ENCODE measurements around the gene GMPPA. TPM values are rescaled to one million over a fixed set of nuclear protein-coding genes. Genes with fewer than 3 reads are reported as not detected.

The GMPPA gene
- polyA plus RNA-seq, 1 donor (not counting 4 experiments of a cell fraction or from before 2014, with no cell fraction given): 50.6 TPM

DNA sequence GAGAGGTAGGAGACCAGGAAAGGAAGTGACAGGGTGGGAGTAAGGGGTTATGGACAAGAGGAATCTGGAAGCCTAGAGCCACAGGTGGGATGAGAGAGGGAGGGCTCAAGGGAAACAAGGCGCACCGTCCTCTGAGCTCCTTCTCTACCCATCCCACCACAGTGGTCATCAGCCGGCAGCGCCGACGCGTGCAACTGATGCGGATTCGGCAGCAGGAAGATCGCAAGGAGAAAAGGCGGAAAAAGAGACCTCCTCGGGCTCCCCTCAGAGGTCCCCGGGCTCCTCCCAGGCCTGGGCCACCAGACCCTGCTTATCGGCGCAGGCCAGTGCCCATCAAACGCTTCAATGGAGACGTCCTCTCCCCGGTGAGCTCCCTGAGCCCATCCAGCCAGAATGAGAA is 50.3 kb downstream of the GMPPA start:
- TF ChIP-seq, protein P1, sequence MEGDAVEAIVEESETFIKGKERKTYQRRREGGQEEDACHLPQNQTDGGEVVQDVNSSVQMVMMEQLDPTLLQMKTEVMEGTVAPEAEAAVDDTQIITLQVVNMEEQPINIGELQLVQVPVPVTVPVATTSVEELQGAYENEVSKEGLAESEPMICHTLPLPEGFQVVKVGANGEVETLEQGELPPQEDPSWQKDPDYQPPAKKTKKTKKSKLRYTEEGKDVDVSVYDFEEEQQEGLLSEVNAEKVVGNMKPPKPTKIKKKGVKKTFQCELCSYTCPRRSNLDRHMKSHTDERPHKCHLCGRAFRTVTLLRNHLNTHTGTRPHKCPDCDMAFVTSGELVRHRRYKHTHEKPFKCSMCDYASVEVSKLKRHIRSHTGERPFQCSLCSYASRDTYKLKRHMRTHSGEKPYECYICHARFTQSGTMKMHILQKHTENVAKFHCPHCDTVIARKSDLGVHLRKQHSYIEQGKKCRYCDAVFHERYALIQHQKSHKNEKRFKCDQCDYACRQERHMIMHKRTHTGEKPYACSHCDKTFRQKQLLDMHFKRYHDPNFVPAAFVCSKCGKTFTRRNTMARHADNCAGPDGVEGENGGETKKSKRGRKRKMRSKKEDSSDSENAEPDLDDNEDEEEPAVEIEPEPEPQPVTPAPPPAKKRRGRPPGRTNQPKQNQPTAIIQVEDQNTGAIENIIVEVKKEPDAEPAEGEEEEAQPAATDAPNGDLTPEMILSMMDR (optimal IDR thresholded peaks at IDR 0.05 in 1 of 3, IDR thresholded peaks at IDR 0.05 in 1 of 3, conservative IDR thresholded peaks at IDR 0.05 in 1 of 3; ENCODE audit: extremely low read depth in 1 of 3, insufficient read depth in 2 of 3, low read length in 3 of 3): no peak
- TF ChIP-seq EZH2 (IDR thresholded peaks at IDR 0.05; ENCODE audit: low read length): no peak
- FAIRE-seq (no peak), DNase-seq (ENCODE audit: low read depth, low spot score) (no peak)
- dilution Hi-C loops (cut with MboI; ENCODE audit: extremely low pct_ligation_motif_present, low sequenced_read_pairs): no loop called here
- H3K4me2 ChIP-seq (ENCODE audit: control insufficient read depth, extremely low read depth, insufficient read depth, low read depth, low read length): no peak overlapping the region
- H4K20me1 ChIP-seq (ENCODE audit: control insufficient read depth, extremely low read depth, insufficient read depth, low read length): no peaks in the 10 kb centered on the region
- no peaks in the 10 kb centered on the region for H3K79me2 ChIP-seq (ENCODE audit: control insufficient read depth, insufficient read depth, low read length)
- H3K36me3 ChIP-seq (ENCODE audit: control insufficient read depth in 2 of 2, extremely low read depth in 1 of 2, insufficient read depth in 2 of 2, low read length in 2 of 2): no peaks in the 10 kb centered on the region
- H3K4me1 ChIP-seq (ENCODE audit: control insufficient read depth, extremely low read depth, insufficient read depth, low read length): no peaks in the 10 kb centered on the region
- no peak overlapping the region for H3K4me3 ChIP-seq (ENCODE audit: control insufficient read depth in 2 of 3, extremely low read depth in 1 of 3, insufficient read depth in 2 of 3, low read depth in 1 of 3, low read length in 3 of 3)
- no peak overlapping the region for H3K9ac ChIP-seq (ENCODE audit: control insufficient read depth, extremely low read depth, insufficient read depth, low read length)
- H3K27ac ChIP-seq (ENCODE audit: control insufficient read depth, insufficient read depth, low read length): no peak overlapping the region
- no peak overlapping the region for H2AFZ ChIP-seq (ENCODE audit: control insufficient read depth, low read length)
- H3K9me1 ChIP-seq (ENCODE audit: control insufficient read depth, extremely low read depth, insufficient read depth, low read length): no peaks in the 10 kb centered on the region
- peaks cover 8% of the 10 kb centered on the region for H3K27me3 ChIP-seq (ENCODE audit: control insufficient read depth, extremely low read depth, insufficient read depth, low read length)
- no peaks in the 10 kb centered on the region for H3K9me3 ChIP-seq (ENCODE audit: control insufficient read depth, low read depth, low read length)

DNA sequence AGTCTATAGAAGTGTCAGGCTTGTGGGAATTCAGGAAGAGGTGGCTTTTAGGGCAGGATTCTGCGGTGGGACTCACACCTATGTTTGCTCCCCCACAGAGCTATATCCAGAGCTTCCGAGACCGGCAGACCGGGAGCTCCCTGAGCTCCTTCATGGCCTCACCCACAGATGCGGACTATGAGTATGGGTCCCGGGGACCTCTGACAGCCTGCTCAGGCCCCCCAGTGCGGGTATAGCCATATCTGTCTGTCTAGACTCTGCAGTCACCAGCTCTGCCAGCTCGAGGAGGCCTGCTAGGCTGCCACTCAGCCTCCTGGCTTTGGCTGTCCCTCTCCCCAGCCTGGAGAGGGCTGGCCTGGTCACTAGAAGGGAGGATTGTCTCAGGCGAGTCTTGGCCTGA is 50.9 kb downstream of the GMPPA start:
- Histone ChIP-seq H3K9me3 (ENCODE audit: control insufficient read depth, low read depth, low read length) (no peaks in the 10 kb centered on the region), H3K9ac (ENCODE audit: control insufficient read depth, extremely low read depth, insufficient read depth, low read length) (no peak overlapping the region), H3K4me3 (ENCODE audit: control insufficient read depth in 2 of 3, extremely low read depth in 1 of 3, insufficient read depth in 2 of 3, low read depth in 1 of 3, low read length in 3 of 3) (no peak overlapping the region), H2AFZ (ENCODE audit: control insufficient read depth, low read length) (no peak overlapping the region), H3K27me3 (ENCODE audit: control insufficient read depth, extremely low read depth, insufficient read depth, low read length) (peaks cover 9% of the 10 kb centered on the region), H3K79me2 (ENCODE audit: control insufficient read depth, insufficient read depth, low read length) (no peaks in the 10 kb centered on the region), H3K4me2 (ENCODE audit: control insufficient read depth, extremely low read depth, insufficient read depth, low read depth, low read length) (no peak overlapping the region), H3K9me1 (ENCODE audit: control insufficient read depth, extremely low read depth, insufficient read depth, low read length) (no peaks in the 10 kb centered on the region), H3K36me3 (ENCODE audit: control insufficient read depth in 2 of 2, extremely low read depth in 1 of 2, insufficient read depth in 2 of 2, low read length in 2 of 2) (no peaks in the 10 kb centered on the region), H3K4me1 (ENCODE audit: control insufficient read depth, extremely low read depth, insufficient read depth, low read length) (no peaks in the 10 kb centered on the region), H4K20me1 (ENCODE audit: control insufficient read depth, extremely low read depth, insufficient read depth, low read length) (no peaks in the 10 kb centered on the region), H3K27ac (ENCODE audit: control insufficient read depth, insufficient read depth, low read length) (no peak overlapping the region)
- FAIRE-seq (no peak), DNase-seq (ENCODE audit: low read depth, low spot score) (no peak)
- dilution Hi-C loops (cut with MboI; ENCODE audit: extremely low pct_ligation_motif_present, low sequenced_read_pairs): no loop called here
- no peak for TF ChIP-seq EZH2 (IDR thresholded peaks at IDR 0.05; ENCODE audit: low read length)
- TF ChIP-seq, protein P1 (optimal IDR thresholded peaks at IDR 0.05 in 1 of 3, IDR thresholded peaks at IDR 0.05 in 1 of 3, conservative IDR thresholded peaks at IDR 0.05 in 1 of 3; ENCODE audit: extremely low read depth in 1 of 3, insufficient read depth in 2 of 3, low read length in 3 of 3): no peak
